Measurements from ENCODE around the gene GLDC. TPM values are rescaled to one million over a fixed set of nuclear protein-coding genes. Genes with fewer than 3 reads are reported as not detected.

The GLDC gene
- total and polyA plus RNA-seq, 10 of the 15 experiments (the other 5 are each of a cell fraction or from before 2014, with no cell fraction given), result 33.1 to 165 (median 114) TPM

GRCh38 chr9:6645355-6646292 lies at the start of gene GLDC (continued):
- TF ChIP-seq ATF7 (IDR thresholded peaks at IDR 0.05; ENCODE audit: low read depth) (no peak), IKZF1 (conservative IDR thresholded peaks at IDR 0.05) (peak; percentile 95), IRF4 (IDR thresholded peaks at IDR 0.05; ENCODE audit: low read depth, low read length) (no peak), FOS (IDR thresholded peaks at IDR 0.05; ENCODE audit: borderline replicate concordance, extremely low read depth, insufficient read length) (no peak), RCOR1 (conservative IDR thresholded peaks at IDR 0.05; ENCODE audit: low read depth, low read length) (0 out of 2 replicates have a peak, but pooled peaks have one; percentile 23), KDM1A (IDR thresholded peaks at IDR 0.05; ENCODE audit: borderline replicate concordance) (no peak), NFXL1 (IDR thresholded peaks at IDR 0.05; ENCODE audit: borderline replicate concordance) (no peak), MYB (IDR thresholded peaks at IDR 0.05; ENCODE audit: borderline replicate concordance, low read depth, low read length) (no peak), MXI1 (IDR thresholded peaks at IDR 0.05; ENCODE audit: low read depth, low read length) (peak; percentile 31; the same call in 1 of the 2 replicates), TCF3 (IDR thresholded peaks at IDR 0.05; ENCODE audit: borderline replicate concordance, insufficient read depth, low read depth, low read length) (no peak), USF1 (IDR thresholded peaks at IDR 0.05; ENCODE audit: borderline replicate concordance, extremely low read length, insufficient read depth, low read depth, low read length) (no peak), CHD1 (IDR thresholded peaks at IDR 0.05; ENCODE audit: low read depth, low read length) (no peak), RAD21 (IDR thresholded peaks at IDR 0.05; ENCODE audit: insufficient read depth, low read depth, low read length) (no peak), BCLAF1 (IDR thresholded peaks at IDR 0.05) (no peak), REST (IDR thresholded peaks at IDR 0.05; ENCODE audit: low read depth, low read length) (no peak), LARP7 (IDR thresholded peaks at IDR 0.05) (no peak), SP1 (IDR thresholded peaks at IDR 0.05; ENCODE audit: low read depth, low read length) (peak; percentile 81), RELA (IDR thresholded peaks at IDR 0.05; ENCODE audit: borderline replicate concordance, partially characterized antibody) (no peak), PBX3 (IDR thresholded peaks at IDR 0.05; ENCODE audit: insufficient replicate concordance, low read depth, low read length) (no peak), JUND (IDR thresholded peaks at IDR 0.05; ENCODE audit: low read depth, low read length) (no peak), NR2C2 (IDR thresholded peaks at IDR 0.05; ENCODE audit: borderline replicate concordance, control insufficient read depth, insufficient read length, low read depth) (no peak)

Data from GM12878 (cell line).